Nucleus accumbens (tissue), 56 donors: Measurements from ENCODE around the gene OBSCN.
A peak's percentile ranks its signal among the peaks of the same experiment; 100 is the strongest.

Source experiments
- DNase-seq, 56 donors: peaks; one replicate each; lab custom pipeline; 2025; lab: John Stamatoyannopoulos, UW

OBSCN gene

GRCh38 chr1:228372183-228373003 lies 164.5 kb downstream of the OBSCN start:
- DNase-seq, result no peak

- no peak for DNase-seq
These were observed 165.3 kb downstream of the OBSCN start for GRCh38 chr1:228373004-228373680.

GRCh38 chr1:228373681-228374571 lies 166.1 kb downstream of the OBSCN start:
- no peak for DNase-seq

GRCh38 chr1:228374711-228375577 lies 167.1 kb downstream of the OBSCN start:
- peak in 53 of 56 donors; percentile 19 to 90 (median 66) for DNase-seq

GRCh38 chr1:228375578-228376261 lies 167.9 kb downstream of the OBSCN start:
- DNase-seq, result no peak

- no peak for DNase-seq
These were observed 168.4 kb downstream of the OBSCN start for GRCh38 chr1:228376262-228376628.

GRCh38 chr1:228376651-228377631 lies 169.1 kb downstream of the OBSCN start:
- no peak for DNase-seq

GRCh38 chr1:228377664-228378089 lies 169.8 kb downstream of the OBSCN start:
- DNase-seq, result no peak

- peak in 45 of 56 donors; percentile 6 to 75 (median 45) for DNase-seq
These were observed 170.4 kb downstream of the OBSCN start for GRCh38 chr1:228378090-228378872.

- DNase-seq, result no peak
These were observed 171.1 kb downstream of the OBSCN start for GRCh38 chr1:228378873-228379460.

GRCh38 chr1:228379666-228380065 lies 171.8 kb downstream of the OBSCN start:
- DNase-seq, result no peak

- no peak for DNase-seq
These were observed 173.5 kb downstream of the OBSCN start for GRCh38 chr1:228381356-228381755.

- no peak for DNase-seq
These were observed 175.9 kb downstream of the OBSCN start for GRCh38 chr1:228383773-228384172.

- no peak for DNase-seq
These were observed 177.4 kb downstream of the OBSCN start for GRCh38 chr1:228385232-228385631.

GRCh38 chr1:228387321-228387720 lies 179.5 kb downstream of the OBSCN start:
- DNase-seq, result no peak

- DNase-seq, result no peak
These were observed 182.8 kb downstream of the OBSCN start for GRCh38 chr1:228390649-228391048.
